Activated T-cell treated with anti-CD3 and anti-CD28 coated beads, Interleukin-2, amount 50 U/mL, for 4 hours (primary cell): Measurements from ENCODE around the gene NXT1. TPM values are rescaled to one million over a fixed set of nuclear protein-coding genes. Genes with fewer than 3 reads are reported as not detected.
"Not testable (repeated sequence)": the region's sequence is repeated elsewhere in the genome, so short reads cannot be mapped to it uniquely, and the experiment has no call there.

Source experiments
- ATAC-seq, 2 donors: fragments of 200-7000 bp; cut with Tn5 transposase; one replicate each; pipeline ENCODE4 v1.10.0; 2021
- DNase-seq: peaks from one replicate; pipeline ENCODE4 v3.0.0-alpha.2; 2020
- H3K27me3 Mint-ChIP-seq: one replicate; pipeline ENCODE4 v1.8.0; 2021; ENCODE audit warnings: low read depth, mixed read lengths
- H3K36me3 Mint-ChIP-seq: one replicate; pipeline ENCODE4 v1.8.0; 2022; ENCODE audit warnings: mixed read lengths; ENCODE audit not compliant: insufficient read depth
- H3K4me1 Mint-ChIP-seq: one replicate; pipeline ENCODE4 v1.8.0; 2021; ENCODE audit warnings: low read depth, mixed read lengths
- H3K4me3 Mint-ChIP-seq: one replicate; pipeline ENCODE4 v1.8.0; 2021; ENCODE audit warnings: mild to moderate bottlenecking, moderate library complexity, mixed read lengths
- H3K9me3 Mint-ChIP-seq: one replicate; pipeline ENCODE4 v1.8.0; 2021; ENCODE audit warnings: mixed read lengths
- total RNA-seq, 3 donors: library from RNA; stranded (reverse); gene quantifications; one replicate each; pipeline ENCODE4 v1.2.1, GENCODE V29; 2021

Gene NXT1
- total RNA-seq, result 10 to 100 TPM; 66.8 to 79.7 (median 75.9) TPM

GRCh38 chr20:23350196-23350903, at the start of gene NXT1:
TSS of gene NXT1 (plus strand) at chr20:23350791. CDS start at chr20:23354042, 3,251 bp downstream.
- H3K36me3 Mint-ChIP-seq, result peaks cover 7% of the 10 kb centered on the region
- no peaks in the 10 kb centered on the region for H3K9me3 Mint-ChIP-seq
- H3K4me1 Mint-ChIP-seq, result peaks cover 27% of the 10 kb centered on the region
- ATAC-seq, result peak; percentile 87 to 88
- DNase-seq, result peak; percentile 94
- no peaks in the 10 kb centered on the region for H3K27me3 Mint-ChIP-seq
- peak within 1 kb of the TSS; percentile 90 for H3K4me3 Mint-ChIP-seq

DNA sequence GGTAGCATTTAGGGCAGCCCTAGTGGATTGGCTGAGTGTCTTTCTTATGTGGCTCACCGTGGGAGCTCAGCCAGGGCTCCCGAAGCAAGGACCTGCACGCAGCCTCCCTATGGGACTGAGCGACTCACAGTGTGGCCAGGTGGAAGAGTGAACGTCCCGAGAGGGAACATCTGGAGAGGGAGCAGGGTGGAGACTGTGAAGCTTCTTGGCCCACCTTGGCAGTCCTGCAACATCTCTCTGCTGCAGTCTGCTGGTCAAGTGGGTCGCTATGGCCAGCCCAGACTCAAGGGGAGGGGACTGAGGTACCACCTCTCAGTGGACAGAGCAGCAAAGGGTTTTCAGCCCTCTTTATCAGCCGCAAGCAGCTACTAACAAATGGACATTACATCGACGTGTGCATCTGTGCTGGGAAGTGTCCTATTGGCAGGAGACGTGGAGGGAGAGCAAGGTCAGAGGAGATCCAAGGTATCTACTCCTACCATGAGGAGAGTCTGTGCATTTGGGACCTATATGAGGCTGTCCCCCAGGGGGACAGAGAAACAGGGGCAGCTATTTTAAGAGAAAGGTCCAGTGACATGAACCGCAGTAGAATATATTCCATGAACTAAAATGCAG, 49.0 kb upstream of the NXT1 start:
- peaks cover 9% of the 10 kb centered on the region for H3K27me3 Mint-ChIP-seq
- no peak for ATAC-seq
- H3K36me3 Mint-ChIP-seq, result no peaks in the 10 kb centered on the region
- DNase-seq, result no peak
- H3K9me3 Mint-ChIP-seq, result no peaks in the 10 kb centered on the region
- no peaks in the 10 kb centered on the region for H3K4me1 Mint-ChIP-seq
- H3K4me3 Mint-ChIP-seq, result no peak overlapping the region

DNA sequence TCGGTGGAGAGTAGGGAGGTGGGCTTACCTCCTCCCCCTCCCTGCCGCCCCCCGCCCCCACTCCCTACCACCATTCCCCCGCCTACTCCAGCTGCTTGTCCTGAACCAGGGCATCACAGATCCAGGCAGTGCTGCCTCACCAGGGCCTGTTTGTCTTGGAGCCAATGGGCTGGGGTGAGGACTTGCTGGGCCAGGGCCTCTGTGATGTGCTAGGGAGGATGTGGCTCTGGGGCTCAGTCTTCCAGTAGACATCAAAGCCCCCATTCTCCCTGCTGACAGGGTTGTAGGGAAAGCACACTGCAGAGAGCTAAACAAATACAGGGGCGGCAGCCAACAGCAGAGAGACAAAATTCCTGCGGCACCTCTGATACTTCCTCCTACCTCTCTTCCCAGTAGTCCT, 48.2 kb upstream of the NXT1 start:
- no peak for ATAC-seq
- no peaks in the 10 kb centered on the region for H3K4me1 Mint-ChIP-seq
- no peak for DNase-seq

GRCh38 chr20:23302801-23303200, 47.8 kb upstream of the NXT1 start:
- no peak for ATAC-seq
- no peak for DNase-seq
- no peaks in the 10 kb centered on the region for H3K4me1 Mint-ChIP-seq
- no peak overlapping the region for H3K4me3 Mint-ChIP-seq
- no peaks in the 10 kb centered on the region for H3K36me3 Mint-ChIP-seq
- peaks cover 9% of the 10 kb centered on the region for H3K27me3 Mint-ChIP-seq
- no peaks in the 10 kb centered on the region for H3K9me3 Mint-ChIP-seq

More for the DNA sequence above, 48.2 kb upstream of the NXT1 start:
- Mint-ChIP-seq H3K4me3 (no peak overlapping the region), H3K36me3 (no peaks in the 10 kb centered on the region), H3K9me3 (no peaks in the 10 kb centered on the region), H3K27me3 (peaks cover 9% of the 10 kb centered on the region)

- no peak for ATAC-seq
- no peaks in the 10 kb centered on the region for H3K9me3 Mint-ChIP-seq
- no peak overlapping the region for H3K4me3 Mint-ChIP-seq
- H3K36me3 Mint-ChIP-seq, result no peaks in the 10 kb centered on the region
- H3K27me3 Mint-ChIP-seq, result peaks cover 9% of the 10 kb centered on the region
- no peak for DNase-seq
- H3K4me1 Mint-ChIP-seq, result no peaks in the 10 kb centered on the region
These were observed 47.1 kb upstream of the NXT1 start for GRCh38 chr20:23303325-23304102.

DNA sequence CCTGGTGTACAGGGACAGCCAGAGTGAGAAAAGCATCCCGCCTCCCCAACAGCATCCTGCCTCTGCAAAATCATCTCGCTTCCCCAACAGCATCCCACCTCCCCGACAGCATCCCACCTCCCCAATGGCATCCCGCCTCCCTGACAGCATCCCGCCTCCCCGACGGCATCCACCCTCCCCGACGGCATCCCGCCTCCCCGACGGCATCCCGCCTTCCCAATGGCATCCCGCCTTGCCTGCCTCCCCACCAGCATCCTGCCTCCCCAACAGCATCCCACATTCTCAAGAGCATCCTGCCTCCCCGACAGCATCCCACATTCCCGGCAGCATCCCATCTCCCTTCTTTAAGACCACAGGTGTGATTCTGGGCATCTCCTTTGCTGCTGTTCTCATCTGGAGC, 46.0 kb upstream of the NXT1 start:
- H3K27me3 Mint-ChIP-seq, result peaks cover 7% of the 10 kb centered on the region
- DNase-seq, result no peak
- H3K36me3 Mint-ChIP-seq, result no peaks in the 10 kb centered on the region
- ATAC-seq, result no peak
- no peaks in the 10 kb centered on the region for H3K9me3 Mint-ChIP-seq
- no peak overlapping the region for H3K4me3 Mint-ChIP-seq
- no peaks in the 10 kb centered on the region for H3K4me1 Mint-ChIP-seq

- Mint-ChIP-seq H3K9me3 (no peaks in the 10 kb centered on the region), H3K4me3 (no peak overlapping the region), H3K36me3 (no peaks in the 10 kb centered on the region), H3K27me3 (peaks cover 7% of the 10 kb centered on the region), H3K4me1 (no peaks in the 10 kb centered on the region)
- ATAC-seq, result no peak
- DNase-seq, result no peak
These were observed 45.5 kb upstream of the NXT1 start for GRCh38 chr20:23305098-23305497.

DNA sequence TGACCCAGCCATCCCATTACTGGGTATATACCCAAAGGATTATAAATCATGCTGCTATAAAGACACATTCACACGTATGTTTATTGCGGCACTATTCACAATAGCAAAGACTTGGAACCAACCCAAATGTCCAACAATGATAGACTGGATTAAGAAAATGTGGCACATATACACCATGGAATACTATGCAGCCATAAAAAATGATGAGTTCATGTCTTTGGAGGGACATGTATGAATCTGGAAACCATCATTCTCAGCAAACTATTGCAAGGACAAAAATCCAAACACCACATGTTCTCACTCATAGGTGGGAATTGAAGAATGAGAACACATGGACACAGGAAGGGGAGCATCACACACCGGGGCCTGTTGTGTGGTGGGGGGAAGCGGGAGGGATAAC, 43.2 kb upstream of the NXT1 start:
- DNase-seq, ATAC-seq, H3K9me3 Mint-ChIP-seq, H3K36me3 Mint-ChIP-seq, H3K4me1 Mint-ChIP-seq, H3K4me3 Mint-ChIP-seq, H3K27me3 Mint-ChIP-seq: not testable (repeated sequence)

- Mint-ChIP-seq H3K36me3 (no peaks in the 10 kb centered on the region), H3K27me3 (peaks cover 7% of the 10 kb centered on the region), H3K4me3 (no peak overlapping the region), H3K9me3 (no peaks in the 10 kb centered on the region), H3K4me1 (no peaks in the 10 kb centered on the region)
- DNase-seq, result no peak
- no peak for ATAC-seq
These were observed 42.6 kb upstream of the NXT1 start for GRCh38 chr20:23308024-23308423.

GRCh38 chr20:23308908-23309307, 41.7 kb upstream of the NXT1 start:
- Mint-ChIP-seq H3K4me1 (no peaks in the 10 kb centered on the region), H3K9me3 (no peaks in the 10 kb centered on the region), H3K4me3 (no peak overlapping the region), H3K36me3 (no peaks in the 10 kb centered on the region), H3K27me3 (peaks cover 7% of the 10 kb centered on the region)
- DNase-seq (no peak), ATAC-seq (no peak)

DNA sequence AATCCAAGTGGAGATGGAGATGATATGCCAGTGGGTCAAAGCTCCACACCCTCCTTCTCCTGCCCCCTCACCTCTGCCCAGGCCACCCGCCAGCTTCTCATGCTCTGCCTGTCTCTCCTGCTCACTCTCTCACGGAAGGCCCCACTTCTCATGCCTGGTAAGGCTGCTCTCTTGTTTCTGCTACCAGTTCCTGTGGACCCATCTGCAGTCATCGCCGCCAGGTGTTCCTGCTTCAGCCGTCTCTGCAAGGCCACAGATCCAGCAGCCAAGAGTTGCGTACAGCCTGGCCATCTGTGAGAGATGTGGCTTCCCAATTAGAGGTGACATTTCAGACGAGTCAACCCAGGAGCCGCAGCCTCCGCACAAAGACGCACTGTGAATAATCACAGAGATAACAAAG, 40.8 kb upstream of the NXT1 start:
- DNase-seq, result no peak
- Mint-ChIP-seq H3K27me3 (peaks cover 3% of the 10 kb centered on the region), H3K36me3 (no peaks in the 10 kb centered on the region), H3K9me3 (no peaks in the 10 kb centered on the region), H3K4me3 (no peak overlapping the region), H3K4me1 (no peaks in the 10 kb centered on the region)
- no peak for ATAC-seq

DNA sequence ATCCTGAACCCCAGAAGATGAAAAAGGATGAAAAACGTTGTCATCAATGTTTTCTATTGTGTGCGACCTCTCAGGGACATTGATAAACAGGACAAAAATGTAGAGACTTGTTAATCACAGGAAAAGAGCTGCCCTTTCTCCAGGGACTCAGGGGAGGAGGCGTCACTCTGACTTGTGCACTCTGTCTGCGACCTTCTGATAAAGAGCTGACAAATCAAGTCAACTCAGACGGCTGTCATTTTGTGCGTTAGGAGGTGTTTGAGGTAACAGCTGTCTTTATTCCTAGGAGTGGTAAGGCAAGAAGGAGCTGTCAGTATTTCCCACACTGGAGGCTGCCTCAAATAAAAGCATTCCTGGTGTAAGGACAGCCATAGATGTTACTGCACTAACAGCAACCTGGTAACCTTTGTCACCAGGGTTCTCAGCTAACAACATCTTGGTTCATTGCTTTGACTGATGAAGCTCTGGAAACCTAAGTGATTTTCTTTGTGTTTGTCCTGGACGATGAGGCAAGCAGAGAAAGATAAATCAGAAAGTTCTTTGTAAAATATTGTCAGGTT, 38.6 kb upstream of the NXT1 start:
- Mint-ChIP-seq H3K4me3 (no peak overlapping the region), H3K36me3 (no peaks in the 10 kb centered on the region), H3K9me3 (no peaks in the 10 kb centered on the region), H3K27me3 (peaks cover 2% of the 10 kb centered on the region), H3K4me1 (no peaks in the 10 kb centered on the region)
- ATAC-seq (no peak), DNase-seq (no peak)

DNA sequence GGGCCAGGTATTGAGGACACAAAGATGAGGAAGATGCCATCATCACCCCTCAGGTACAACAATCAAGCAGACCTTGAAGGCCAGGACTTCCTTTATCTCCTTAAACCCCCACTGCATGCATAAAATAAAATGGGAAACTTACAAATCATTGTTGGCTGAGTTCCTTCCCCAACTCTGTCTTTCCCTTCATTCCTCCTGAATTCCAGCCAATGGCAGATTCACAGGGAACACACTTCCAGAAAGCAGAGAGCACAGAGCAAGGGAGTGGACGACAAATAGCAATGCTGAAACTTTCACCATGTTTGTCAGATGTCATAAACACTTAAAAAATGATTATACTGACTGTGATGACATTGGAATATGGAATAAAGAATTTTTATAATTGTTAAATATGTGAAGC, 37.3 kb upstream of the NXT1 start:
- H3K9me3 Mint-ChIP-seq, result no peaks in the 10 kb centered on the region
- no peak overlapping the region for H3K4me3 Mint-ChIP-seq
- H3K36me3 Mint-ChIP-seq, result no peaks in the 10 kb centered on the region
- H3K4me1 Mint-ChIP-seq, result no peaks in the 10 kb centered on the region
- DNase-seq, result no peak
- no peak for ATAC-seq
- peaks cover 2% of the 10 kb centered on the region for H3K27me3 Mint-ChIP-seq

DNA sequence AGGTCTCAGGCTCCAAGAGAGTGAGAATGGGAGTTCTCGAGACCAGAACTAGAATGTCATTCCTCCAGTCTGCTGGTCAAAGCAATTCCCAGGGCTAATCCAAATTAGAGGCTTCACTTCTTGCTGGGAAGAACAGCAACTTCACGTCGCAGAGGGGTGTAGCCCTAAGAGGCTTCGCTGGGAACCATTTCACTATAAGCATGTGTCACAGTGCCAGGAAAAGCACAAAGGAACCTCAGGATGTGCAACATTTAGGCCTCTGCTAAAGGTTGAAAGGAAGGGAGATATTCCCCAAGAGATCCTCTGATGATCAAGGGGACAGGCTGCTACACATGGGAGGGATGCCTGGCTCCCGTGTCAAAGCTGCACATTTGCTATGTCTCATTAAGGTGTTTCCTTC, 35.9 kb upstream of the NXT1 start:
- DNase-seq (no peak), ATAC-seq (no peak)
- H3K36me3 Mint-ChIP-seq, result no peaks in the 10 kb centered on the region
- H3K27me3 Mint-ChIP-seq, result peaks cover 7% of the 10 kb centered on the region
- H3K4me1 Mint-ChIP-seq, result no peaks in the 10 kb centered on the region
- no peaks in the 10 kb centered on the region for H3K9me3 Mint-ChIP-seq
- H3K4me3 Mint-ChIP-seq, result no peak overlapping the region
